Ovary (tissue), 3 donors: ENCODE measurements around the gene CHD9.
"Not testable (repeated sequence)": the region's sequence is repeated elsewhere in the genome, so short reads cannot be mapped to it uniquely, and the experiment has no call there.

Experiments
- POLR2A ChIP-seq: fragments of 450-650 bp; IDR thresholded peaks from one replicate; pipeline ENCODE4 v1.6.1; 2017; ENCODE audit warnings: antibody characterized with exemption, mild to moderate bottlenecking, moderate library complexity
- TF ChIP-seq, protein P1 (sequence below), 3 donors: fragments of 450-650 bp in 2 of 3; fragments of 200-600 bp in 1 of 3; IDR thresholded peaks; one replicate each; pipeline versions ENCODE4 v1.5.1 to v1.8.0; 2016 to 2022; ENCODE audit warnings: antibody characterized with exemption in 3 of 3, mild to moderate bottlenecking in 1 of 3
- donor health status: DM: no; HTN: no; CAD: no.

DNA sequence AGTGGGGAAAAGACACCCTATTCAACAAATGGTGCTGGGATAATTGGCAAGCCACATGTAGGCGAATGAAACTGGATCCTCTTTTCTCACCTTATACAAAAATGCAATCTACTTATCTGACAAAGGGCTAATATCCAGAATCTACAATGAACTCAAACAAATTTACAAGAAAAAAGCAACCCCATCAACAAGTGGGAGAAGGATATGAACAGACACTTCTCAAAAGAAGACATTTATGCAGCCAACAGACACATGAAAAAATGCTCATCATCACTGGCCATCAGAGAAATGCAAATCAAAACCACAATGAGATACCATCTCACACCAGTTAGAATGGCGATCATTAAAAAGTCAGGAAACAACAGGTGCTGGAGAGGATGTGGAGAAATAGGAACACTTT is 223.7 kb downstream of the CHD9 start:
- TF ChIP-seq, protein P1, sequence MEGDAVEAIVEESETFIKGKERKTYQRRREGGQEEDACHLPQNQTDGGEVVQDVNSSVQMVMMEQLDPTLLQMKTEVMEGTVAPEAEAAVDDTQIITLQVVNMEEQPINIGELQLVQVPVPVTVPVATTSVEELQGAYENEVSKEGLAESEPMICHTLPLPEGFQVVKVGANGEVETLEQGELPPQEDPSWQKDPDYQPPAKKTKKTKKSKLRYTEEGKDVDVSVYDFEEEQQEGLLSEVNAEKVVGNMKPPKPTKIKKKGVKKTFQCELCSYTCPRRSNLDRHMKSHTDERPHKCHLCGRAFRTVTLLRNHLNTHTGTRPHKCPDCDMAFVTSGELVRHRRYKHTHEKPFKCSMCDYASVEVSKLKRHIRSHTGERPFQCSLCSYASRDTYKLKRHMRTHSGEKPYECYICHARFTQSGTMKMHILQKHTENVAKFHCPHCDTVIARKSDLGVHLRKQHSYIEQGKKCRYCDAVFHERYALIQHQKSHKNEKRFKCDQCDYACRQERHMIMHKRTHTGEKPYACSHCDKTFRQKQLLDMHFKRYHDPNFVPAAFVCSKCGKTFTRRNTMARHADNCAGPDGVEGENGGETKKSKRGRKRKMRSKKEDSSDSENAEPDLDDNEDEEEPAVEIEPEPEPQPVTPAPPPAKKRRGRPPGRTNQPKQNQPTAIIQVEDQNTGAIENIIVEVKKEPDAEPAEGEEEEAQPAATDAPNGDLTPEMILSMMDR (IDR thresholded peaks at IDR 0.05), result not testable (repeated sequence)
- TF ChIP-seq POLR2A, result not testable (repeated sequence)
